ENCODE data around the gene APOL2.
"Not testable (repeated sequence)": the region's sequence is repeated elsewhere in the genome, so short reads cannot be mapped to it uniquely, and the experiment has no call there.

Gene APOL2

GRCh38 chr22:36228944-36229343 is 10.4 kb downstream of the APOL2 start:
- TF ChIP-seq CTCF (IDR thresholded peaks at IDR 0.05; ENCODE audit: unreplicated experiment in 3 of 3): no peak
- Mint-ChIP-seq H3K36me3 (ENCODE audit: low read depth) (peaks cover 43% of the 10 kb centered on the region), H3K4me3 (no peak overlapping the region), H3K27me3 (ENCODE audit: low read depth) (no peaks in the 10 kb centered on the region), H3K27ac (no peak overlapping the region), H3K9me3 (no peaks in the 10 kb centered on the region), H3K4me1 (peaks cover 9% of the 10 kb centered on the region)

- H3K27ac Mint-ChIP-seq; H3K4me3 Mint-ChIP-seq; H3K4me1 Mint-ChIP-seq; H3K27me3 Mint-ChIP-seq (ENCODE audit: low read depth); H3K9me3 Mint-ChIP-seq: not testable (repeated sequence)
- H3K36me3 Mint-ChIP-seq (ENCODE audit: low read depth): peaks cover 37% of the 10 kb centered on the region
These were observed 11.0 kb downstream of the APOL2 start for GRCh38 chr22:36228369-36228768.

- Mint-ChIP-seq H3K4me1 (peaks cover 14% of the 10 kb centered on the region), H3K27ac (no peak overlapping the region), H3K9me3 (no peaks in the 10 kb centered on the region), H3K36me3 (ENCODE audit: low read depth) (peaks cover 37% of the 10 kb centered on the region), H3K27me3 (ENCODE audit: low read depth) (no peaks in the 10 kb centered on the region), H3K4me3 (no peak overlapping the region)
- no peak for TF ChIP-seq CTCF (IDR thresholded peaks at IDR 0.05; ENCODE audit: unreplicated experiment in 3 of 3)
These were observed 11.5 kb downstream of the APOL2 start for GRCh38 chr22:36227806-36228205.

- Mint-ChIP-seq H3K27ac (no peak overlapping the region), H3K27me3 (ENCODE audit: low read depth) (no peaks in the 10 kb centered on the region), H3K9me3 (no peaks in the 10 kb centered on the region), H3K36me3 (ENCODE audit: low read depth) (peaks cover 35% of the 10 kb centered on the region), H3K4me3 (no peak overlapping the region), H3K4me1 (peaks cover 18% of the 10 kb centered on the region)
- no peak for TF ChIP-seq CTCF (IDR thresholded peaks at IDR 0.05; ENCODE audit: unreplicated experiment in 3 of 3)
These were observed 11.9 kb downstream of the APOL2 start for GRCh38 chr22:36227396-36227795.

GRCh38 chr22:36226189-36226588 is 13.1 kb downstream of the APOL2 start:
- no peak for TF ChIP-seq CTCF (IDR thresholded peaks at IDR 0.05; ENCODE audit: unreplicated experiment in 3 of 3)
- Mint-ChIP-seq H3K27me3 (ENCODE audit: low read depth) (no peaks in the 10 kb centered on the region), H3K9me3 (no peaks in the 10 kb centered on the region), H3K27ac (no peak overlapping the region), H3K4me3 (no peak overlapping the region), H3K36me3 (ENCODE audit: low read depth) (peaks cover 26% of the 10 kb centered on the region), H3K4me1 (peaks cover 28% of the 10 kb centered on the region)

- H3K27me3 Mint-ChIP-seq (ENCODE audit: low read depth): no peaks in the 10 kb centered on the region
- H3K27ac Mint-ChIP-seq: no peak overlapping the region
- H3K4me3 Mint-ChIP-seq: no peak overlapping the region
- no peak for TF ChIP-seq CTCF (IDR thresholded peaks at IDR 0.05; ENCODE audit: unreplicated experiment in 3 of 3)
- H3K9me3 Mint-ChIP-seq: no peaks in the 10 kb centered on the region
- H3K36me3 Mint-ChIP-seq (ENCODE audit: low read depth): peaks cover 20% of the 10 kb centered on the region
- peaks cover 34% of the 10 kb centered on the region for H3K4me1 Mint-ChIP-seq
These were observed 13.9 kb downstream of the APOL2 start for GRCh38 chr22:36225333-36225922.

Data from nephron (organoid).